ENCODE results near the gene WDCP.

WDCP gene

GRCh38 chr2:23993736-23994269 lies 53.4 kb downstream of the WDCP start:
- DNase-seq (ENCODE audit: low read depth, low spot score): no peak

- no peak for DNase-seq (ENCODE audit: low read depth, low spot score)
Observed at GRCh38 chr2:23992931-23993330, 54.3 kb downstream of the WDCP start.

DNA sequence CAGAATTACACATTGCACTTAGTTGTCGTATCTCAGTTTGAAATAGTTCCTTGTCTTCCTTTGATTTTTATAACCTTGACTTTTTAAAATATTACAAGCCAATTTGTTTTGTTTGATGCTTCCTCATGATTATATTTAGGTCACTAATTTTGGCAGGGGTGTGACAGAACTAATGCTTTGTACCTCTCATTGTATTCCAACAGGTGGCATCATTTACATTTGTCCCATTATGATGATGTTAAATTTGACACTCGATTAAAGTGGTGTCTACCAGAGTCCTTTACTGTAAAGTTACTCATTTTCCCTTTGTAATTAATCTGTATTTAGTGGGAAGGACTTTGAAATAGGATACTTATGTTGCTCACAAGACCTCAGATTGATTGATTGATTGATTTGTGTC lies 58.8 kb downstream of the WDCP start:
- no peak for DNase-seq (ENCODE audit: low read depth, low spot score)
